T follicular helper cell (primary cell): Measurements from ENCODE around the gene IP6K3.

ENCODE experiments used
- DNase-seq: peaks from one replicate; pipeline ENCODE4 v3.0.0-alpha.2; 2020; ENCODE audit warnings: low read depth
- total RNA-seq, 2 experiments: gene quantifications; one replicate each; lab custom pipeline; 2026; lab: John Stamatoyannopoulos, UW

The IP6K3 gene
- 0 to 0.06 reads per million in 2 experiments for total RNA-seq

GRCh38 chr6:33746651-33747100, at the start of gene IP6K3:
IP6K3 (minus strand) TSS chr6:33746905; CDS start chr6:33735476, 11,429 bp downstream.
- DNase-seq, result no peak

- DNase-seq, result no peak
Measured at GRCh38 chr6:33794910-33795623, 48.4 kb upstream of the IP6K3 start.

GRCh38 chr6:33792981-33793380, 46.3 kb upstream of the IP6K3 start:
- DNase-seq, result no peak

- DNase-seq, result no peak
Measured at GRCh38 chr6:33791620-33792019, 44.9 kb upstream of the IP6K3 start.

- no peak for DNase-seq
Measured at GRCh38 chr6:33790910-33791309, 44.2 kb upstream of the IP6K3 start.

- DNase-seq, result no peak
Measured at GRCh38 chr6:33790379-33790778, 43.7 kb upstream of the IP6K3 start.

GRCh38 chr6:33789550-33789895, 42.8 kb upstream of the IP6K3 start:
- no peak for DNase-seq

GRCh38 chr6:33788694-33789549, 42.2 kb upstream of the IP6K3 start, which contains the start of gene LEMD2:
LEMD2 (minus strand) TSS chr6:33789130; CDS start chr6:33789116, 14 bp downstream.
- DNase-seq, result peak; percentile 87

- DNase-seq, result peak; percentile 21
Measured at GRCh38 chr6:33787954-33788693, 41.4 kb upstream of the IP6K3 start.

- DNase-seq, result no peak
Measured at GRCh38 chr6:33787346-33787953, 40.7 kb upstream of the IP6K3 start.

GRCh38 chr6:33786736-33787135, 40.0 kb upstream of the IP6K3 start:
- DNase-seq, result no peak

GRCh38 chr6:33785778-33786177, 39.1 kb upstream of the IP6K3 start:
- no peak for DNase-seq

- no peak for DNase-seq
Measured at GRCh38 chr6:33784787-33785186, 38.1 kb upstream of the IP6K3 start.

GRCh38 chr6:33783781-33784520, 37.2 kb upstream of the IP6K3 start:
- no peak for DNase-seq

GRCh38 chr6:33782561-33782960, 35.9 kb upstream of the IP6K3 start:
- DNase-seq, result no peak

- no peak for DNase-seq
Measured at GRCh38 chr6:33781131-33781975, 34.6 kb upstream of the IP6K3 start.

GRCh38 chr6:33779895-33780294, 33.2 kb upstream of the IP6K3 start:
- no peak for DNase-seq

- DNase-seq, result no peak
Measured at GRCh38 chr6:33779290-33779689, 32.6 kb upstream of the IP6K3 start.

GRCh38 chr6:33778444-33779121, 31.9 kb upstream of the IP6K3 start:
- DNase-seq, result no peak
